Upper lobe of left lung (tissue), 4 donors: ENCODE results near the gene PEX11B.

Experiments used
- POLR2A ChIP-seq, 4 donors: fragments of 450-650 bp; IDR thresholded peaks; one replicate each; pipeline ENCODE4 v1.5.1; 2016 to 2017; ENCODE audit warnings: antibody characterized with exemption in 4 of 4, mild to moderate bottlenecking in 2 of 4
- TF ChIP-seq, protein P1 (sequence below), 6 experiments: fragments of 450-650 bp in 4 of 6; fragments of 200-600 bp in 2 of 6; sonication (generic) in 2 of 6; IDR thresholded peaks; one replicate each; pipeline ENCODE4 v1.5.1; 2016 to 2019; ENCODE audit warnings: antibody characterized with exemption in 6 of 6

DNA sequence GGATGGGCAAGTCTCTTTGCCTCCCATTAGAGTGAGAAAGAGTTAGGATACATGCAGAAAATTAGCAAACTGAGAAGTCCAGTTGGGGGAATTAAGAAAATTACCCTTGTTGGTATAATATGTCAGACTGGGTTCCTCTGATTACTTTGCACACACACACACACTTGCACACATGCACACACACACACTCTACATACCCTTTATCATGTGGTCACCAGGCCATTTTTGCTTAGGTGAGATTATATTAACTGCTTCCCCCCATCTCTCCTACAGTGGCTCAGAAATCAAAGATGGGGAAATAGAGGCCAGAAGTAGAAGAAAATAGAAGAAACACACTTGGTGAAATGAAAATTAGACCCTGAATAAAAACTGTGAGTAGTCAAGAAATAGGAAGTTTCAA is 40.2 kb upstream of the PEX11B start:
- TF ChIP-seq, protein P1, sequence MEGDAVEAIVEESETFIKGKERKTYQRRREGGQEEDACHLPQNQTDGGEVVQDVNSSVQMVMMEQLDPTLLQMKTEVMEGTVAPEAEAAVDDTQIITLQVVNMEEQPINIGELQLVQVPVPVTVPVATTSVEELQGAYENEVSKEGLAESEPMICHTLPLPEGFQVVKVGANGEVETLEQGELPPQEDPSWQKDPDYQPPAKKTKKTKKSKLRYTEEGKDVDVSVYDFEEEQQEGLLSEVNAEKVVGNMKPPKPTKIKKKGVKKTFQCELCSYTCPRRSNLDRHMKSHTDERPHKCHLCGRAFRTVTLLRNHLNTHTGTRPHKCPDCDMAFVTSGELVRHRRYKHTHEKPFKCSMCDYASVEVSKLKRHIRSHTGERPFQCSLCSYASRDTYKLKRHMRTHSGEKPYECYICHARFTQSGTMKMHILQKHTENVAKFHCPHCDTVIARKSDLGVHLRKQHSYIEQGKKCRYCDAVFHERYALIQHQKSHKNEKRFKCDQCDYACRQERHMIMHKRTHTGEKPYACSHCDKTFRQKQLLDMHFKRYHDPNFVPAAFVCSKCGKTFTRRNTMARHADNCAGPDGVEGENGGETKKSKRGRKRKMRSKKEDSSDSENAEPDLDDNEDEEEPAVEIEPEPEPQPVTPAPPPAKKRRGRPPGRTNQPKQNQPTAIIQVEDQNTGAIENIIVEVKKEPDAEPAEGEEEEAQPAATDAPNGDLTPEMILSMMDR (IDR thresholded peaks at IDR 0.05), result no peak
- no peak for TF ChIP-seq POLR2A (IDR thresholded peaks at IDR 0.05)
